ENCODE data around the gene DNAJA4. TPM values are rescaled to one million over a fixed set of nuclear protein-coding genes. Genes with fewer than 3 reads are reported as not detected.

Gene DNAJA4
- total and polyA plus RNA-seq, 2 of the 8 experiments (the other 6 are each of a cell fraction or from before 2014, with no cell fraction given), result 3.6 to 6.2 TPM

- TF ChIP-seq SUZ12 (IDR thresholded peaks at IDR 0.05; ENCODE audit: low read length) (no peak), CBX5 (IDR thresholded peaks at IDR 0.05; ENCODE audit: low read depth, low read length) (no peak), POLR2A (IDR thresholded peaks at IDR 0.05; ENCODE audit: control extremely low read depth in 1 of 2, low read depth in 2 of 2, low read length in 2 of 2) (no peak), GTF2F1 (IDR thresholded peaks at IDR 0.05; ENCODE audit: borderline replicate concordance, low read depth, low read length) (no peak), SIRT6 (IDR thresholded peaks at IDR 0.05; ENCODE audit: low read length) (no peak), HDAC6 (IDR thresholded peaks at IDR 0.05; ENCODE audit: low read depth, low read length) (no peak)
Observed at GRCh38 chr15:78266806-78267205, 2.4 kb downstream of the DNAJA4 start (continued).
